GM12874 (cell line): ENCODE results near the gene SRRM5.

Experiments
- CTCF ChIP-seq: IDR thresholded peaks from 2 replicates; pipeline ENCODE4 v1.5.1; 2011; ENCODE audit warnings: low read depth, mild to moderate bottlenecking, control low read depth, low read length, moderate library complexity; ENCODE audit not compliant: insufficient read depth

Gene SRRM5

GRCh38 chr19:43638214-43638994 is 26.5 kb downstream of the SRRM5 start:
- no peak for TF ChIP-seq CTCF

- TF ChIP-seq CTCF: no peak
Measured at GRCh38 chr19:43638995-43639518, 27.2 kb downstream of the SRRM5 start.

- no peak for TF ChIP-seq CTCF
Measured at GRCh38 chr19:43639519-43640423, 27.9 kb downstream of the SRRM5 start, which contains the start of gene CADM4. Gene CADM4 (minus strand): TSS chr19:43639850. CDS start chr19:43639790, 60 bp downstream.

- no peak for TF ChIP-seq CTCF
Measured at GRCh38 chr19:43640424-43640757, 28.5 kb downstream of the SRRM5 start.

- no peak for TF ChIP-seq CTCF
Measured at GRCh38 chr19:43641333-43641732, 29.4 kb downstream of the SRRM5 start.

- TF ChIP-seq CTCF: no peak
Measured at GRCh38 chr19:43642531-43642930, 30.6 kb downstream of the SRRM5 start.

- no peak for TF ChIP-seq CTCF
Measured at GRCh38 chr19:43643326-43643725, 31.4 kb downstream of the SRRM5 start.
